ENCODE data around the gene PLA2G6. TPM values are rescaled to one million over a fixed set of nuclear protein-coding genes. Genes with fewer than 3 reads are reported as not detected.

PLA2G6 gene
- total and polyA plus RNA-seq, 2 of the 8 experiments (the other 6 are each of a cell fraction or from before 2014, with no cell fraction given), result 13.2 to 21.0 TPM

GRCh38 chr22:38184788-38185187, 3.2 kb upstream of the PLA2G6 start:
- Histone ChIP-seq H3K4me2 (ENCODE audit: insufficient read depth in 1 of 2, low read depth in 2 of 2, low read length in 2 of 2) (no peak overlapping the region), H3K27me3 (replicated peaks in 1 of 4; ENCODE audit: control insufficient read depth in 3 of 4, extremely low read depth in 1 of 4, insufficient read depth in 3 of 4, low read length in 3 of 4) (no peaks in the 10 kb centered on the region; a peak in 1 of 7 replicates), H3K79me1 (ENCODE audit: low read depth, low read length) (no peaks in the 10 kb centered on the region), H2BK12ac (ENCODE audit: low read depth, low read length) (no peak overlapping the region), H4K8ac (ENCODE audit: extremely low read depth, insufficient read depth, low read length) (no peak overlapping the region), H3K56ac (replicated peaks; ENCODE audit: insufficient read length, low read depth, low read length) (no peak overlapping the region), H3K27ac (ENCODE audit: low read depth, low read length) (no peak overlapping the region), H2BK120ac (replicated peaks; ENCODE audit: low read depth, low read length) (no peak overlapping the region), H2BK5ac (ENCODE audit: low read depth, low read length) (no peak overlapping the region), H3K23ac (ENCODE audit: insufficient read length) (no peak overlapping the region), H3K4me1 (replicated peaks in 1 of 4; ENCODE audit: control insufficient read depth in 3 of 4, insufficient read depth in 4 of 4, low read length in 3 of 4) (peaks cover 0 to 13% (median 8%) of the 10 kb centered on the region in 4 experiments; a peak in 6 of 7 replicates), H3K36me3 (ENCODE audit: control insufficient read depth in 2 of 4, insufficient read depth in 4 of 4, low read length in 3 of 4) (no peaks in the 10 kb centered on the region), H3K4me3 (ENCODE audit: extremely low read depth in 1 of 4, insufficient read depth in 2 of 4, low read depth in 3 of 4, low read length in 4 of 4) (no peak overlapping the region), H3K9ac (replicated peaks in 1 of 4; ENCODE audit: extremely low read depth in 1 of 4, low read depth in 3 of 4, low read length in 3 of 4) (no peak overlapping the region), H3K18ac (ENCODE audit: extremely low read depth, low read length) (no peak overlapping the region), H3K23me2 (ENCODE audit: low read depth, low read length) (peaks cover 7% of the 10 kb centered on the region), H3K14ac (ENCODE audit: insufficient read length) (no peak overlapping the region), H2BK15ac (ENCODE audit: low read length) (no peak overlapping the region), H2AK5ac (ENCODE audit: low read depth, low read length) (no peak overlapping the region), H4K5ac (ENCODE audit: insufficient read length, low read depth, low read length) (no peak overlapping the region), H3K79me2 (ENCODE audit: control insufficient read depth in 1 of 2, insufficient read depth in 2 of 2, low read length in 2 of 2) (no peaks in the 10 kb centered on the region), H4K20me1 (replicated peaks in 1 of 2; ENCODE audit: control insufficient read depth in 1 of 2, insufficient read depth in 2 of 2, low read length in 2 of 2) (no peaks in the 10 kb centered on the region), H4K91ac (replicated peaks; ENCODE audit: insufficient read length, low read length) (no peak overlapping the region), H2BK20ac (ENCODE audit: low read length) (no peak overlapping the region; the same call in 1 of the 2 replicates), H2AFZ (ENCODE audit: low read length) (peak overlapping the region; percentile 0; the same call in 1 of the 2 replicates), H3K9me3 (ENCODE audit: insufficient read depth in 2 of 2, low read depth in 1 of 2, low read length in 1 of 2) (no peaks in the 10 kb centered on the region), H3K4ac (replicated peaks; ENCODE audit: insufficient read length, low read depth, low read length) (no peak overlapping the region)
- DNase-seq (ENCODE audit: low read depth in 1 of 2, low spot score in 2 of 2) (no peak), FAIRE-seq (no peak)
- POLR2A ChIA-PET (ENCODE audit: partially characterized antibody), result interaction anchor here (2.5 kb wide), 1 partner anchor 17 kb away, joined by 12 read pairs; the partner anchor contains the start of gene MAFF
- CTCF ChIA-PET (ENCODE audit: partially characterized antibody), result interaction anchor here (1.6 to 1.8 kb wide), 2 partner anchors 8 to 20 kb away, joined by 5 to 8 read pairs; no protein-coding TSS in a partner anchor
- WGBS, 2 experiments (ENCODE audit: extremely low coverage in 1 of 2, insufficient coverage in 1 of 2, insufficient read length in 1 of 2, insufficient replicate concordance in 2 of 2, low coverage in 1 of 2, low lambda C conversion rate in 2 of 2, missing lambda C conversion rate in 1 of 2), result 81% methylated on average over 7 of the region's 7 CpGs; no CpG with 5 or more reads in 1 of the 2 experiments
- TF ChIP-seq SRF (IDR thresholded peaks at IDR 0.05; ENCODE audit: low read depth, low read length) (no peak), SP2 (IDR thresholded peaks at IDR 0.05; ENCODE audit: low read length) (no peak), MAX (IDR thresholded peaks at IDR 0.05) (no peak), ATF2 (IDR thresholded peaks at IDR 0.05; ENCODE audit: low read length) (no peak), CREB1 (IDR thresholded peaks at IDR 0.05) (no peak), JUN (IDR thresholded peaks at IDR 0.05; ENCODE audit: low read depth, low read length) (no peak), E2F6 (IDR thresholded peaks at IDR 0.05) (no peak), TCF12 (IDR thresholded peaks at IDR 0.05; ENCODE audit: low read depth, low read length) (no peak), CTBP2 (IDR thresholded peaks at IDR 0.05; ENCODE audit: borderline replicate concordance, insufficient read depth, insufficient read length, low read length) (no peak)
